ENCODE data around the gene CHD9NB.
"Not testable (repeated sequence)": the region's sequence is repeated elsewhere in the genome, so short reads cannot be mapped to it uniquely, and the experiment has no call there.

CHD9NB gene

GRCh38 chr16:53040788-53041187, 11.9 kb downstream of the CHD9NB start:
- H3K4me3 ChIP-seq (ENCODE audit: low read depth, low read length): no peak overlapping the region
- TF ChIP-seq CTCF (IDR thresholded peaks at IDR 0.05; ENCODE audit: borderline replicate concordance, insufficient read depth, low read depth, low read length): no peak

GRCh38 chr16:53036711-53037110, 16.0 kb downstream of the CHD9NB start:
- not testable (repeated sequence) for H3K4me3 ChIP-seq (ENCODE audit: low read depth, low read length)

- no peak for TF ChIP-seq CTCF (IDR thresholded peaks at IDR 0.05; ENCODE audit: borderline replicate concordance, insufficient read depth, low read depth, low read length)
- no peak overlapping the region for H3K4me3 ChIP-seq (ENCODE audit: low read depth, low read length)
These were observed 16.6 kb downstream of the CHD9NB start for GRCh38 chr16:53036066-53036465.

GRCh38 chr16:53035176-53035942, 17.3 kb downstream of the CHD9NB start:
- TF ChIP-seq CTCF (IDR thresholded peaks at IDR 0.05; ENCODE audit: borderline replicate concordance, insufficient read depth, low read depth, low read length): no peak
- H3K4me3 ChIP-seq (ENCODE audit: low read depth, low read length): no peak overlapping the region

- no peak for TF ChIP-seq CTCF (IDR thresholded peaks at IDR 0.05; ENCODE audit: borderline replicate concordance, insufficient read depth, low read depth, low read length)
- no peak overlapping the region for H3K4me3 ChIP-seq (ENCODE audit: low read depth, low read length)
These were observed 18.4 kb downstream of the CHD9NB start for GRCh38 chr16:53034306-53034705.

GRCh38 chr16:53031323-53031942, 21.3 kb downstream of the CHD9NB start:
- no peak for TF ChIP-seq CTCF (IDR thresholded peaks at IDR 0.05; ENCODE audit: borderline replicate concordance, insufficient read depth, low read depth, low read length)
- H3K4me3 ChIP-seq (ENCODE audit: low read depth, low read length): no peak overlapping the region

GRCh38 chr16:53029971-53030370, 22.7 kb downstream of the CHD9NB start:
- no peak overlapping the region for H3K4me3 ChIP-seq (ENCODE audit: low read depth, low read length)
- TF ChIP-seq CTCF (IDR thresholded peaks at IDR 0.05; ENCODE audit: borderline replicate concordance, insufficient read depth, low read depth, low read length): no peak
